ENCODE measurements around the gene KSR2. TPM values are rescaled to one million over a fixed set of nuclear protein-coding genes. Genes with fewer than 3 reads are reported as not detected.

The KSR2 gene
- total RNA-seq, 1 donor from 2014 or later = 2.4 TPM

DNA sequence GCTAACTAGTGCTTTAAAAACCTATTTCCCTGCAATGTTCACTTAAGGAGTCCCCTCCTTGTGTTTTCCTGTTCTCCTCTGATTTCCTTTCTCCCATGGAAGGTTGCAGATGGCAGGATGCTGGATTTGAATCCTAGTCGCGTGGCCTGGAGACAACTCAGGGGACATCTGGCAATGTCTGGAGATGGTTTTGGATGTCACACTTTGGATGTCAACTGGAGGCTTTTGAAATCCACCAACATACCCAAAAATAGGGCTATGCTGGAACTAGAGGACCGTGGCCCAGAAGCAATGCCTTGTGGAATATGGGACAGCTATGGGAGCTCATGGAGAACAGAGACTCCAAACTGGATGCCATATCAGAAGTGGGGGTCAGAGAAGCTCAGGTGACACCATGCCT is 511.6 kb downstream of the KSR2 start:
- DNase-seq (ENCODE audit: low spot score) = no peak

DNA sequence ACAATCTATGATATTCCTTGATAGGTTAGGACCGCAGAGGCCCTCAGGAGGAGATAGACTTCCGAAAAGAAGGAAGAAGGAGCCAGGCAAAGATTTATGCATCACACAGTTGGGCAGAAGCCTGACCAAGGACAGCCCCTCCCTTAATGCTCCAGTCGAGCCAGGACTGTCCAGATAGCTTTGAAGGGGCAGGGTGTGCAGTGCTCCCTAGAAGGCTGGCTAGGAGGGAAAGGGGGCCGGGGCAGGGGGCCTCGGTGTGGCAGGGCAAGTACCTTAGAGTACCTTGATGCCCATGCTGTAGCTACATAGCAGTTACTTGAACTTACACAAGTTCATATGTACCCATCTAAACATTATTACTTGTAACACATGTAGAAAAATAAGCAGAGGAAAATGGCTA is 512.7 kb downstream of the KSR2 start:
- no peak for DNase-seq (ENCODE audit: low spot score)

DNA sequence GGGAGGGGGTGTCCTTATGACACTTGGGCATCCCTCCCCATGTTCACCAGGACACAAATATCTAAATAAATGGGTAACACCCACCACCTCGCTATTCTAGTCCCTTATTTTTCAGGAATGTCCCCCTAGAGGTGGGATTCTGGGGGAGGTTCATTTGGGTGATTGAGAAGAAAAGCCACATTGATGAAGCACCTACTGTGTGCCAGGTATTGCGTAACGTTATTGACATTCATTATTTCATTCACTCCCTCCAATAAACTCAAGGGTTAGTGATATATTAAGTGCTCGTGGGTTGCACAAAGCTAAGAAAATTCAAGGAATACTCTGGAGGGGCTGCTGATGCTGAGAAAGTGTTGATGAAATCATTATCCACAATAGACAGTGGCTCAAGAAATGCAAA is 514.8 kb downstream of the KSR2 start:
- DNase-seq (ENCODE audit: low spot score) = no peak

GRCh38 chr12:117452112-117452511 is 516.7 kb downstream of the KSR2 start:
- DNase-seq (ENCODE audit: low spot score) = no peak

- DNase-seq (ENCODE audit: low spot score) = no peak
These were observed 518.6 kb downstream of the KSR2 start for GRCh38 chr12:117450209-117450608.

GRCh38 chr12:117447665-117448366 is 521.0 kb downstream of the KSR2 start:
- DNase-seq (ENCODE audit: low spot score) = no peak

- no peak for DNase-seq (ENCODE audit: low spot score)
These were observed 524.0 kb downstream of the KSR2 start for GRCh38 chr12:117444781-117445180.

- peak; percentile 31 for DNase-seq (ENCODE audit: low spot score)
These were observed 527.0 kb downstream of the KSR2 start for GRCh38 chr12:117441751-117442150.

- no peak for DNase-seq (ENCODE audit: low spot score)
These were observed 528.4 kb downstream of the KSR2 start for GRCh38 chr12:117440384-117440783.

GRCh38 chr12:117439531-117440001 is 529.2 kb downstream of the KSR2 start:
- no peak for DNase-seq (ENCODE audit: low spot score)

DNA sequence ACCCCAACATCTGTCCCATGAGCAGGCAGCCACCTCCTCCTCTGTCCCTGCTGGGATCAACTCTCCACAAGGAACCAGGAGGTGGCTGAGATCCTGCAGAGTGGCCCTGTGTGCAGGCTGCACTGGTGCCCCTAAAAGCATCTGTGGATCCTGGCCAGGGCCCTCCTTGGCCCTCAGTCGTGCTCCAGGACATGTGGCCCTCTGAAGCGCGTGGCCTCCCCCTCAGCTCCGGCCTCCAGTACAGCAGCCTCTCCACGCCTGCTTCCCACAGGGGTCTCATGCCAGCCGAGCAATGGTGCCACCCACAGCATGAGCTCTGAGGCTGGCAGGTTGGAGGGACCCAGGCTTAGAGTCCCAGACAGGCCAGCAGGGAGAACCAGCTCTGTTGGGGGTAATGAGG is 530.0 kb downstream of the KSR2 start:
- no peak for DNase-seq (ENCODE audit: low spot score)

- DNase-seq (ENCODE audit: low spot score) = no peak
These were observed 531.1 kb downstream of the KSR2 start for GRCh38 chr12:117437516-117438255.

- DNase-seq (ENCODE audit: low spot score) = no peak
These were observed 534.9 kb downstream of the KSR2 start for GRCh38 chr12:117433878-117434277.

DNA sequence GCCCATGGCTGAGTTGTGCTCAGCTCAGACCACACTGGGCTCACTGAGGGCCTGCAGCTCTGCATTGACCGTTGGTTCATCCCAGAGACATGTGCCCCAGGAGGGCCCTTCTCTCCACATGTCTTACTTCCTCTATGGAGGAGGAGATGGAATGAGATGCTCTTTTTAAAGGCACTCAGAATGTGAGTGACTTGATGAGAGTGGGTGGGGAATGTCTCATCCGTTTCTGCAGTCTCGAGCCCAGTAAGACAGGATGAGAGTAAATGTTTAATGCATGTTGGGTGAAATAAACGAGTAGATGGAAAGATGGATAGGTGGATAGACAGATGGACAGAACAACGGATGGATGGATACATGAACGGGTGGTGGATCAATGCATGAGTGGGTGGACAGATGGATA is 538.5 kb downstream of the KSR2 start:
- no peak for DNase-seq (ENCODE audit: low spot score)

GRCh38 chr12:117427211-117427610 is 541.6 kb downstream of the KSR2 start:
- DNase-seq (ENCODE audit: low spot score) = no peak

DNA sequence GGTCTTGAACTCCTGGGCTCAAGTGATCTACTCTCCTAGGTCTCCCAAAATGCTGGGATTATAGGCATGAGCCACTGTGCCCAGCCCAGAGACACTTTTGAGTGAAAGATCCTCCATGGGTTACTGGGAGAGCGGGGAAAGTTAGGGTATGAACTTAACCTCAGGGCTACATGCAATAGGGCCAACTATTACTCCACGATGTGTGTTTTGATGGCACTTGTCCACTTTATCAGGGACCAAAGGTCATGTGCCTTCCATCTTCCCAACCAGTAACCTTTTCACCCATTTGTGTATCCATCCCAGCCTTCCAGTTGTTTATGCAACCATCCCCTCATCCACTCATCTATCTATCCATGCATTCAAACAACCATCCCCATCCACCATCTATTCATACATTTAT is 546.8 kb downstream of the KSR2 start:
- DNase-seq (ENCODE audit: low spot score) = no peak

DNA sequence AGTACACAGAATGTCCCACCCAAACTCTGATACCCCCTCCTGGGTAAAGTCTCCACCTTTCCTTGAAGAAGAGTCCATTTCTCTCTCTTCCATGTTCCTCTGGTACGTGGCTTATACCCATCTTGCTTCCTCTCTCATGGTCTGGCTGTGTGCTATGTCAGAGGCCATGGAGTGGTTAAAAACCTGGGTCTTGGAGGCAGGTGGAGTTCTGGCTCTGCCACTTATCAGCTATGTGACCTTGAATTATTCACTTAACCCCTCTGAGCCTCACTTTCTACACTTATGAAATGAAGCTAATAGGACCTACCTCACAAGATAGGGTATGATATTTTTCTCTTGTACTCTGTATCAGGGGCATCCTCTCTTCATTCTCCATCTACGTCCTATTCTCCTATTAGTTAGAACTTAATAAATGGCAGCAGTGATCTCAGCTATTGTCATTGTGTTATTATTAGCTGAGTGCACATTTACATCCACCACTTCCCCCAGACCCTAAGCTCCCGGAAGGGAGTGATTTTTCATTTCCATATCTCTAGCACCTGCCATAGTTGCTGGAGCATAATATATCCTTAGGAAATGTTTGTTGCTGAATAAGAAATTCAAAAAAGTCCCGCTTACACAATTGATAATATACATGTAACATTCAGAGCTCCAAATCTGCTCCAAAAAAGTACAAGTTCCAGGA is 547.6 kb downstream of the KSR2 start:
- no peak for DNase-seq (ENCODE audit: low spot score)

DNA sequence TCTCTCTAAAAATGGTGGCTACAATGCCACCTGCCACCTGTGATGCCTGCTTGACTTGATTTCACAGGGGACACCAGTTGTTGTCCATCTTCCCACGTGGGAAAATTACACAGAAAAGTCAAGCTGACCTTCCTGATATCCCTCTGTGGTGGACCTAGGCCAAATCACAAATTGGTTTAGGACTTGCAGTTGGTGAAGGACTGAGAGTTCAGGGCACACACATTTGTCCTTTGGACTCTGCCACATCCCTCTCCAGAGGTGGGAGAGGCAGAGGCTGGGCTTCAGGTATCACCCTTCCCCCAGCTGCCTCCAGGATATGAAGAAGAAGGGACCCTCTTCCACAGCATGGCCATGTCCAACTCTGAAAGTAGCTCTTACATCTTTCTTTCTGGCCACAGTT is 551.8 kb downstream of the KSR2 start:
- no peak for DNase-seq (ENCODE audit: low spot score)

DNA sequence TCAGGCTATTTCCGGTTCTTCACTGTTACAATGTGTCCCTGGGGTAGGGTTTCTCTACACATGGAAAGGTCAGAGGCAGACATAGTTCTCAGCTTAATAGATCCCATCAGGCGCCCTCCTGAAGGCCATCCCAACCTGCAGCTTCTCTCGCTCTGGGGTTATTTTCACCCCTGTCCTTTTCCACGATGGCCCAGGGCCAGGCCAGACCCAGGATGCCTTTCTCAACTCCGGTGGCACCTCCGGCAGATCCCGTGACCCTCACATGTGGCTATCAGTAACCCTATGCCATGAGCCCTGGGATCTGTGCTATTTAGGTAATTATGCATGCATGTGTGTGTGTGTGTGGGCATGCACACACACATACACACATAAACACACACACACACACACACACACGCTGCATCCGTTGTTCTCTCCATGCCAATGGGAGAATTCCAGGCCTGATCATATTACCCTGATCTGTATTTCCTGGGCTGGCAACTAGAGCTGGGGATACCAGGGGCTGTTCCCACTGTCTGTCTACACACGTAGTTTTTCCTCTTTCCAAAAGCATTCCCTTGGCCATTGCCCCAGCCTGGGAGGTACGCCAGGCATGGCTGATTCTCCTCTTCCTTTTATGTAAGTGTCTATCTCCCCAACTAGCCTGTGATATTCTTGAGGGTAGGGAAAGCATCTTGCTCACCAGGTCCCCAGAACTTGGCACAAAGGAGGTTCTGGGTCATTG is 556.2 kb downstream of the KSR2 start:
- DNase-seq (ENCODE audit: low spot score) = peak; percentile 44

DNA sequence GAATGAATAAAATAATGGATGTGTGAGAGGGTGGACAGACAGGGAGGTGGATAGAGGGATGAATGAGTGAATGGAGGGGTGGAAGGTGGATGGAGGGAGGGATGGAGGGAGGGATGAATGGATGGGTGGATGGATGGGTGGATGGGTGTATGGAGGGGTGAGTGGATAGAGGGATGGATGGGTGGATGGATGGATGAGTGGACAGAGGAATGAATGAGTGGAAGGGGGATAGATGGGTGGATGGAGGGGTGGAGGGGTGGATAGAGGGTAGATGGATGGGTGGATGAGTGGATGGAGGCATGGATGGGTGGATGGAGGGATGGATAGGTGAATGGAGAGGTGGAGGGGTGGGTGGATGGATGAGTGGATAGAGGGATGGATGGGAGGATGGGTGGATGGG is 559.5 kb downstream of the KSR2 start:
- no peak for DNase-seq (ENCODE audit: low spot score)

GRCh38 chr12:117408161-117408791 is 560.5 kb downstream of the KSR2 start:
- peak; percentile 75 for DNase-seq (ENCODE audit: low spot score)

- no peak for DNase-seq (ENCODE audit: low spot score)
These were observed 563.9 kb downstream of the KSR2 start for GRCh38 chr12:117404940-117405339.

Measured in mucosa of gallbladder (tissue), 1 donor.